ENCODE measurements around the gene ZNF660. TPM values are rescaled to one million over a fixed set of nuclear protein-coding genes. Genes with fewer than 3 reads are reported as not detected.

Gene ZNF660
- total and polyA plus RNA-seq, 9 of the 15 experiments (the other 6 are each of a cell fraction or from before 2014, with no cell fraction given): 0.06 to 0.65 (median 0.17) TPM

DNA sequence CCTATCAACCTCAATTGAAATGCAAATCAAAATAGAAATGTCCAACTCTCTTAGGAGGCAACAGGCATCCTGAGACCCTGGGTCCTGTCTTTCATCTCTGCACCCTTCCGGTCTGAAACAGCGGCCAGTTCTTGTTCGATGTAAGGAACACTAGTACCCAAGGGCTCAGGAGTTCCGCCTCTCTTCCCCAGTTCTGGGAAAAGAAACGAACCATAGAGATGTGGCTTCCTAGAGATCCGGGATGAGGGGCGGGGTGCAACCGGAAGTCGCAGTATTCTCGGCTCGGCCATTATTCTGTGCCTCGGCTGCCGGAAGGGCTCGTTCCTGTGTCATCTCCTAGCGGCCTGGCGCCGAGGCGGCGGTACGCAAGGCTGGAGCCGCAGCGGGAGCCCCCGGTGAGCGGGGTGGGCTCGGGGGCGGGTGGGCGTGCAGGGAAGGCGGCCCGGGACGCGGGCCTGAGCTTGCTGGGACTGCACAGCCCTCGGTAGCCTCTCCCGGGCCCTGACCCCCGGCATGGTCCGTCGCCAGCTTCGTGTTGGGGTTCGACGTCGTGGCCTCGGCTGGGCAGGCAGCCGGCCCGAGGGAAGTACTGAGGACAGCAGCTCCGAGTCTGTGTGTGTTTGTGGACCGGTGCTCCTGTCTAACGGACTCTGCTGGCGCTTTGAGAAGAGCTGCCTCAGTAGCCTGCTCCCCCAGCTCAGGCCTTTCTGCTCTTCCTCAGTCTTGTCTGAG is 40.2 kb downstream of the ZNF660 start, which contains the start of gene ZNF197 (continued):
- TF ChIP-seq, protein P1, sequence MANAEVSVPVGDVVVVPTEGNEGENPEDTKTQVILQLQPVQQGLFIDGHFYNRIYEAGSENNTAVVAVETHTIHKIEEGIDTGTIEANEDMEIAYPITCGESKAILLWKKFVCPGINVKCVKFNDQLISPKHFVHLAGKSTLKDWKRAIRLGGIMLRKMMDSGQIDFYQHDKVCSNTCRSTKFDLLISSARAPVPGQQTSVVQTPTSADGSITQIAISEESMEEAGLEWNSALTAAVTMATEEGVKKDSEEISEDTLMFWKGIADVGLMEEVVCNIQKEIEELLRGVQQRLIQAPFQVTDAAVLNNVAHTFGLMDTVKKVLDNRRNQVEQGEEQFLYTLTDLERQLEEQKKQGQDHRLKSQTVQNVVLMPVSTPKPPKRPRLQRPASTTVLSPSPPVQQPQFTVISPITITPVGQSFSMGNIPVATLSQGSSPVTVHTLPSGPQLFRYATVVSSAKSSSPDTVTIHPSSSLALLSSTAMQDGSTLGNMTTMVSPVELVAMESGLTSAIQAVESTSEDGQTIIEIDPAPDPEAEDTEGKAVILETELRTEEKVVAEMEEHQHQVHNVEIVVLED (CRISPR knock-in tag; IDR thresholded peaks at IDR 0.05): no peak
- TF ChIP-seq CC2D1A (IDR thresholded peaks at IDR 0.05) (peak; percentile 53; the same call in 1 of the 2 replicates), FOXK2 (conservative IDR thresholded peaks at IDR 0.05 in 1 of 2, IDR thresholded peaks at IDR 0.05 in 1 of 2; ENCODE audit: low read depth in 2 of 2) (peak in 1 of 2 experiments; percentile 55; a peak in 1 of 4 replicates), ILF3 (IDR thresholded peaks at IDR 0.05; ENCODE audit: borderline replicate concordance) (no peak), PTBP1 (IDR thresholded peaks at IDR 0.05; ENCODE audit: low read depth, low read length) (no peak), NCOR1 (IDR thresholded peaks at IDR 0.05) (no peak), TAF9B (IDR thresholded peaks at IDR 0.05; ENCODE audit: partially characterized antibody) (peak; percentile 91), PHF8 (IDR thresholded peaks at IDR 0.05; ENCODE audit: borderline replicate concordance, low read length) (peak; percentile 75; the same call in 1 of the 2 replicates), CEBPB (tag; IDR thresholded peaks at IDR 0.05) (no peak), SMAD2 (IDR thresholded peaks at IDR 0.05; ENCODE audit: low read depth, low read length) (no peak), HEY1 (CRISPR knock-in tag; IDR thresholded peaks at IDR 0.05; ENCODE audit: borderline replicate concordance) (no peak), NR2C2 (CRISPR knock-in tag; IDR thresholded peaks at IDR 0.05) (no peak; the same call in 1 of the 2 replicates), NR2C2 (tag; IDR thresholded peaks at IDR 0.05) (peak; percentile 91)
- TF ChIP-seq, protein P2, sequence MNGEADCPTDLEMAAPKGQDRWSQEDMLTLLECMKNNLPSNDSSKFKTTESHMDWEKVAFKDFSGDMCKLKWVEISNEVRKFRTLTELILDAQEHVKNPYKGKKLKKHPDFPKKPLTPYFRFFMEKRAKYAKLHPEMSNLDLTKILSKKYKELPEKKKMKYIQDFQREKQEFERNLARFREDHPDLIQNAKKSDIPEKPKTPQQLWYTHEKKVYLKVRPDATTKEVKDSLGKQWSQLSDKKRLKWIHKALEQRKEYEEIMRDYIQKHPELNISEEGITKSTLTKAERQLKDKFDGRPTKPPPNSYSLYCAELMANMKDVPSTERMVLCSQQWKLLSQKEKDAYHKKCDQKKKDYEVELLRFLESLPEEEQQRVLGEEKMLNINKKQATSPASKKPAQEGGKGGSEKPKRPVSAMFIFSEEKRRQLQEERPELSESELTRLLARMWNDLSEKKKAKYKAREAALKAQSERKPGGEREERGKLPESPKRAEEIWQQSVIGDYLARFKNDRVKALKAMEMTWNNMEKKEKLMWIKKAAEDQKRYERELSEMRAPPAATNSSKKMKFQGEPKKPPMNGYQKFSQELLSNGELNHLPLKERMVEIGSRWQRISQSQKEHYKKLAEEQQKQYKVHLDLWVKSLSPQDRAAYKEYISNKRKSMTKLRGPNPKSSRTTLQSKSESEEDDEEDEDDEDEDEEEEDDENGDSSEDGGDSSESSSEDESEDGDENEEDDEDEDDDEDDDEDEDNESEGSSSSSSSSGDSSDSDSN (IDR thresholded peaks at IDR 0.05; ENCODE audit: borderline replicate concordance in 1 of 2, low read depth in 2 of 2, low read length in 2 of 2): peak; percentile 83 to 85
- TF ChIP-seq, protein P3, sequence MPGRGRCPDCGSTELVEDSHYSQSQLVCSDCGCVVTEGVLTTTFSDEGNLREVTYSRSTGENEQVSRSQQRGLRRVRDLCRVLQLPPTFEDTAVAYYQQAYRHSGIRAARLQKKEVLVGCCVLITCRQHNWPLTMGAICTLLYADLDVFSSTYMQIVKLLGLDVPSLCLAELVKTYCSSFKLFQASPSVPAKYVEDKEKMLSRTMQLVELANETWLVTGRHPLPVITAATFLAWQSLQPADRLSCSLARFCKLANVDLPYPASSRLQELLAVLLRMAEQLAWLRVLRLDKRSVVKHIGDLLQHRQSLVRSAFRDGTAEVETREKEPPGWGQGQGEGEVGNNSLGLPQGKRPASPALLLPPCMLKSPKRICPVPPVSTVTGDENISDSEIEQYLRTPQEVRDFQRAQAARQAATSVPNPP (IDR thresholded peaks at IDR 0.05; ENCODE audit: borderline replicate concordance, insufficient read depth, insufficient read length): no peak
- TF ChIP-seq, protein P4, sequence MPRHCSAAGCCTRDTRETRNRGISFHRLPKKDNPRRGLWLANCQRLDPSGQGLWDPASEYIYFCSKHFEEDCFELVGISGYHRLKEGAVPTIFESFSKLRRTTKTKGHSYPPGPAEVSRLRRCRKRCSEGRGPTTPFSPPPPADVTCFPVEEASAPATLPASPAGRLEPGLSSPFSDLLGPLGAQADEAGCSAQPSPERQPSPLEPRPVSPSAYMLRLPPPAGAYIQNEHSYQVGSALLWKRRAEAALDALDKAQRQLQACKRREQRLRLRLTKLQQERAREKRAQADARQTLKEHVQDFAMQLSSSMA (CRISPR knock-in tag; IDR thresholded peaks at IDR 0.05): no peak
- TF ChIP-seq, protein P5, sequence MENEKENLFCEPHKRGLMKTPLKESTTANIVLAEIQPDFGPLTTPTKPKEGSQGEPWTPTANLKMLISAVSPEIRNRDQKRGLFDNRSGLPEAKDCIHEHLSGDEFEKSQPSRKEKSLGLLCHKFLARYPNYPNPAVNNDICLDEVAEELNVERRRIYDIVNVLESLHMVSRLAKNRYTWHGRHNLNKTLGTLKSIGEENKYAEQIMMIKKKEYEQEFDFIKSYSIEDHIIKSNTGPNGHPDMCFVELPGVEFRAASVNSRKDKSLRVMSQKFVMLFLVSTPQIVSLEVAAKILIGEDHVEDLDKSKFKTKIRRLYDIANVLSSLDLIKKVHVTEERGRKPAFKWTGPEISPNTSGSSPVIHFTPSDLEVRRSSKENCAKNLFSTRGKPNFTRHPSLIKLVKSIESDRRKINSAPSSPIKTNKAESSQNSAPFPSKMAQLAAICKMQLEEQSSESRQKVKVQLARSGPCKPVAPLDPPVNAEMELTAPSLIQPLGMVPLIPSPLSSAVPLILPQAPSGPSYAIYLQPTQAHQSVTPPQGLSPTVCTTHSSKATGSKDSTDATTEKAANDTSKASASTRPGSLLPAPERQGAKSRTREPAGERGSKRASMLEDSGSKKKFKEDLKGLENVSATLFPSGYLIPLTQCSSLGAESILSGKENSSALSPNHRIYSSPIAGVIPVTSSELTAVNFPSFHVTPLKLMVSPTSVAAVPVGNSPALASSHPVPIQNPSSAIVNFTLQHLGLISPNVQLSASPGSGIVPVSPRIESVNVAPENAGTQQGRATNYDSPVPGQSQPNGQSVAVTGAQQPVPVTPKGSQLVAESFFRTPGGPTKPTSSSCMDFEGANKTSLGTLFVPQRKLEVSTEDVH (IDR thresholded peaks at IDR 0.05; ENCODE audit: low read depth, partially characterized antibody): peak; percentile 64
